ENCODE measurements around the gene BMP6. TPM values are rescaled to one million over a fixed set of nuclear protein-coding genes. Genes with fewer than 3 reads are reported as not detected.

BMP6 gene
- polyA plus RNA-seq, 1 donor (not counting 4 experiments of a cell fraction or from before 2014, with no cell fraction given), result 0.05 TPM

DNA sequence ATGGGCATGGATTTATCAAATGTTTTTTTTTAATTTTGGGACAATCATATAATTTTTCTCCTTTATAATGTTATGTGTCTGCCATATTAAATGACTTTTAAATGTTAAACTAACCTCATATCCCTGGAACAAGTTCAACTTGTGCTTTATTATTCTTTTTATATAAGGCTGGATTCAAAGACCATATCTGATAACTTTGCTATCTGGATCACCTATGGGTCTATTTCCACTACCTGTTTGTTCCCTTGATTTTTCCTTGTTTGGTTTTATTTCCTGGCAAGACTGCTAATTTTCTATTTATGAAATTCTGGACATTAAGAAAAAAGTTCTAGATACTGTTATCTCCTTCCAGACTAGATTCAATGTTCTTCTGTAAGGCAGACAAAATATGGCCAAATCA, 125.9 kb downstream of the BMP6 start:
- no peaks in the 10 kb centered on the region for H3K9me3 ChIP-seq (ENCODE audit: control insufficient read depth, low read depth, low read length)
- H4K20me1 ChIP-seq (ENCODE audit: control insufficient read depth, extremely low read depth, insufficient read depth, low read length), result no peaks in the 10 kb centered on the region
- H3K27ac ChIP-seq (ENCODE audit: control insufficient read depth, insufficient read depth, low read length), result no peak overlapping the region
- no peak for TF ChIP-seq CTCF (optimal IDR thresholded peaks at IDR 0.05 in 1 of 3, IDR thresholded peaks at IDR 0.05 in 1 of 3, conservative IDR thresholded peaks at IDR 0.05 in 1 of 3; ENCODE audit: extremely low read depth in 1 of 3, insufficient read depth in 2 of 3, low read length in 3 of 3)
- TF ChIP-seq EZH2 (IDR thresholded peaks at IDR 0.05; ENCODE audit: low read length), result no peak
- H2AFZ ChIP-seq (ENCODE audit: control insufficient read depth, low read length), result no peak overlapping the region
- no peak overlapping the region for H3K9ac ChIP-seq (ENCODE audit: control insufficient read depth, extremely low read depth, insufficient read depth, low read length)
- no peaks in the 10 kb centered on the region for H3K4me1 ChIP-seq (ENCODE audit: control insufficient read depth, extremely low read depth, insufficient read depth, low read length)
- no peak overlapping the region for H3K4me3 ChIP-seq (ENCODE audit: control insufficient read depth in 2 of 3, extremely low read depth in 1 of 3, insufficient read depth in 2 of 3, low read depth in 1 of 3, low read length in 3 of 3)
- FAIRE-seq (no peak), DNase-seq (ENCODE audit: low read depth, low spot score) (no peak)
- no peaks in the 10 kb centered on the region for H3K27me3 ChIP-seq (ENCODE audit: control insufficient read depth, extremely low read depth, insufficient read depth, low read length)
- H3K79me2 ChIP-seq (ENCODE audit: control insufficient read depth, insufficient read depth, low read length), result no peaks in the 10 kb centered on the region
- H3K36me3 ChIP-seq (ENCODE audit: control insufficient read depth in 2 of 2, extremely low read depth in 1 of 2, insufficient read depth in 2 of 2, low read length in 2 of 2), result no peaks in the 10 kb centered on the region
- dilution Hi-C loops (cut with MboI; ENCODE audit: extremely low pct_ligation_motif_present, low sequenced_read_pairs), result no loop called here
- no peak overlapping the region for H3K4me2 ChIP-seq (ENCODE audit: control insufficient read depth, extremely low read depth, insufficient read depth, low read depth, low read length)
- no peaks in the 10 kb centered on the region for H3K9me1 ChIP-seq (ENCODE audit: control insufficient read depth, extremely low read depth, insufficient read depth, low read length)

- H3K9me3 ChIP-seq (ENCODE audit: control insufficient read depth, low read depth, low read length), result no peaks in the 10 kb centered on the region
- H3K4me1 ChIP-seq (ENCODE audit: control insufficient read depth, extremely low read depth, insufficient read depth, low read length), result no peaks in the 10 kb centered on the region
- no peaks in the 10 kb centered on the region for H3K9me1 ChIP-seq (ENCODE audit: control insufficient read depth, extremely low read depth, insufficient read depth, low read length)
- no peak overlapping the region for H3K9ac ChIP-seq (ENCODE audit: control insufficient read depth, extremely low read depth, insufficient read depth, low read length)
- dilution Hi-C loops (cut with MboI; ENCODE audit: extremely low pct_ligation_motif_present, low sequenced_read_pairs), result no loop called here
- no peak for DNase-seq (ENCODE audit: low read depth, low spot score)
- H3K27ac ChIP-seq (ENCODE audit: control insufficient read depth, insufficient read depth, low read length), result no peak overlapping the region
- no peak overlapping the region for H2AFZ ChIP-seq (ENCODE audit: control insufficient read depth, low read length)
- H3K4me2 ChIP-seq (ENCODE audit: control insufficient read depth, extremely low read depth, insufficient read depth, low read depth, low read length), result no peak overlapping the region
- H3K4me3 ChIP-seq (ENCODE audit: control insufficient read depth in 2 of 3, extremely low read depth in 1 of 3, insufficient read depth in 2 of 3, low read depth in 1 of 3, low read length in 3 of 3), result no peak overlapping the region
- H3K27me3 ChIP-seq (ENCODE audit: control insufficient read depth, extremely low read depth, insufficient read depth, low read length), result no peaks in the 10 kb centered on the region
- FAIRE-seq, result no peak
- H4K20me1 ChIP-seq (ENCODE audit: control insufficient read depth, extremely low read depth, insufficient read depth, low read length), result no peaks in the 10 kb centered on the region
- no peaks in the 10 kb centered on the region for H3K79me2 ChIP-seq (ENCODE audit: control insufficient read depth, insufficient read depth, low read length)
- H3K36me3 ChIP-seq (ENCODE audit: control insufficient read depth in 2 of 2, extremely low read depth in 1 of 2, insufficient read depth in 2 of 2, low read length in 2 of 2), result no peaks in the 10 kb centered on the region
- no peak for TF ChIP-seq EZH2 (IDR thresholded peaks at IDR 0.05; ENCODE audit: low read length)
- TF ChIP-seq CTCF (optimal IDR thresholded peaks at IDR 0.05 in 1 of 3, IDR thresholded peaks at IDR 0.05 in 1 of 3, conservative IDR thresholded peaks at IDR 0.05 in 1 of 3; ENCODE audit: extremely low read depth in 1 of 3, insufficient read depth in 2 of 3, low read length in 3 of 3), result no peak
Observed at GRCh38 chr6:7859591-7859990, 133.7 kb downstream of the BMP6 start.

Measured in keratinocyte (primary cell).